Measurements from ENCODE around the gene CHODL. TPM values are rescaled to one million over a fixed set of nuclear protein-coding genes. Genes with fewer than 3 reads are reported as not detected.
A peak's percentile ranks its signal among the peaks of the same experiment; 100 is the strongest.

CHODL gene
- total RNA-seq (2014; rRNA removed; shearing (Covaris generic)): 4.2 and 5.5 TPM in 2 replicates

DNA sequence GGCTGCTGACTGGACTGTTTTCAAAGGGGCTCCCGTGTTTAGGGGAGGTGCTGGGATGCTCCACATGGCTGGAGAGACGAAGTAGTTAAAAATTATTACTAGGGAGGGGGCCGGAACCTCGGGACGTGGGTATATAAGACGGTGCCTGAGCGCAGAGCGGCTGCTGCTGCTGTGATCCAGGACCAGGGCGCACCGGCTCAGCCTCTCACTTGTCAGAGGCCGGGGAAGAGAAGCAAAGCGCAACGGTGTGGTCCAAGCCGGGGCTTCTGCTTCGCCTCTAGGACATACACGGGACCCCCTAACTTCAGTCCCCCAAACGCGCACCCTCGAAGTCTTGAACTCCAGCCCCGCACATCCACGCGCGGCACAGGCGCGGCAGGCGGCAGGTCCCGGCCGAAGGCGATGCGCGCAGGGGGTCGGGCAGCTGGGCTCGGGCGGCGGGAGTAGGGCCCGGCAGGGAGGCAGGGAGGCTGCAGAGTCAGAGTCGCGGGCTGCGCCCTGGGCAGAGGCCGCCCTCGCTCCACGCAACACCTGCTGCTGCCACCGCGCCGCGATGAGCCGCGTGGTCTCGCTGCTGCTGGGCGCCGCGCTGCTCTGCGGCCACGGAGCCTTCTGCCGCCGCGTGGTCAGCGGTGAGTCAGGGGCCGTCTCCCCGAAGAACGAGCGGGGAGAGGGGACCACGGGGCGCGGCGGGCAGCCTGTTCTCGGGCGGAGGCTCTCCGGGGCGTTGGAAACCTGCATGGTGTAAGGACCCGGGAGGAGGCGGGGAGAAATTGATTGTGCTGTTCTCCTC is at the start of gene CHODL:
Gene CHODL, plus strand, starts transcription at position 163 of the 793 bp plus-strand sequence. Its CDS starts 391 bp downstream, at position 554.
- in situ Hi-C loops (cut with HindIII; ENCODE audit: low sequenced_read_pairs): no loop called here
- DNase-seq (ENCODE audit: low spot score): peak; percentile 12

DNA sequence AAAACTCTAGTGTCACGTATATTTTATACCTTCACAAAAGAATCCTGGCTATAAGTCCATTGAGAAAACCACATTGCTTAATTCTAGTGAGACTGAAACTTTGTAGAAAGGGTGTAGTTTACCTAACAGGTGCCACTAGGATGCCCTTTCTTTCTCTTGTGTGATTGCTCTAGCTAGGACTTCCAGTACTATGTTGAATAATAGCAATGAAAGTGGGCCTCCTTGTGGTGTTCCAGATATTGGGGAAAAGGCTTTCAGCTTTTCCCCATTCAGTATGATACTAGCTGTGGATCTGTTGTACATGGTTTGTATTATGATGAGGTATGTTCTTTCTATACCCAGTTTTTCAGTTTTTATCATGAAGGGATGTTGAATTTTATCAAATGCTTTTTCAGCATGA is 39.7 kb upstream of the CHODL start:
- peak; percentile 2 for DNase-seq (ENCODE audit: low spot score)
- in situ Hi-C loops (cut with HindIII; ENCODE audit: low sequenced_read_pairs): no loop called here

GRCh38 chr21:18218331-18218730 is 26.3 kb upstream of the CHODL start:
- in situ Hi-C loops (cut with HindIII; ENCODE audit: low sequenced_read_pairs): no loop called here
- no peak for DNase-seq (ENCODE audit: low spot score)

- in situ Hi-C loops (cut with HindIII; ENCODE audit: low sequenced_read_pairs): no loop called here
Measured at GRCh38 chr21:18220498-18220897, 24.1 kb upstream of the CHODL start.

GRCh38 chr21:18222346-18222745 is 22.3 kb upstream of the CHODL start:
- in situ Hi-C loops (cut with HindIII; ENCODE audit: low sequenced_read_pairs): no loop called here
- DNase-seq (ENCODE audit: low spot score): no peak

More at GRCh38 chr21:18220498-18220897, 24.1 kb upstream of the CHODL start:
- DNase-seq (ENCODE audit: low spot score): no peak

- DNase-seq (ENCODE audit: low spot score): no peak
- in situ Hi-C loops (cut with HindIII; ENCODE audit: low sequenced_read_pairs): no loop called here
Measured at GRCh38 chr21:18228060-18228739, 16.4 kb upstream of the CHODL start.

GRCh38 chr21:18235545-18235944 is 9.1 kb upstream of the CHODL start:
- in situ Hi-C loops (cut with HindIII; ENCODE audit: low sequenced_read_pairs): no loop called here
- no peak for DNase-seq (ENCODE audit: low spot score)

GRCh38 chr21:18245464-18245967 is 883 bp downstream of the CHODL start:
- DNase-seq (ENCODE audit: low spot score): peak; percentile 69
- in situ Hi-C loops (cut with HindIII; ENCODE audit: low sequenced_read_pairs): no loop called here

DNA sequence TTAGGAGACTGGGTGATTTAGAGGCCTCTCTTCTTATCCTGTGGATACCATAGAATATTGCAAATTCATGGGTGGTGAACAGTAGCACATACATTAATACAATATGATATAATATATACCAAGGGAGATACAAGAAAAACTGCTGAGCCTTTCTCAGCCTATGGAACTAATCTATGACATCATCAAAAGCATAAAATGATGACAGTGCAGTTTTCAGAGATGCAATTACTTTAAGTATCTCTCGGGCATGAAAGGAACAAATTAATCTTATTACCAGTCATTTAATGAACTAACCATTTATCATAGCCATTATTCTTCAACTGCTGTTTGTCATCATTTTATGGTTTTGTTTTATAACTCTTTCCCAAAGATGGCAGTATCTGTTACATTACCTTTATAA is 3.5 kb downstream of the CHODL start:
- in situ Hi-C loops (cut with HindIII; ENCODE audit: low sequenced_read_pairs): no loop called here
- no peak for DNase-seq (ENCODE audit: low spot score)

GRCh38 chr21:18249672-18250071 is 5.0 kb downstream of the CHODL start:
- in situ Hi-C loops (cut with HindIII; ENCODE audit: low sequenced_read_pairs): no loop called here
- DNase-seq (ENCODE audit: low spot score): no peak

DNA sequence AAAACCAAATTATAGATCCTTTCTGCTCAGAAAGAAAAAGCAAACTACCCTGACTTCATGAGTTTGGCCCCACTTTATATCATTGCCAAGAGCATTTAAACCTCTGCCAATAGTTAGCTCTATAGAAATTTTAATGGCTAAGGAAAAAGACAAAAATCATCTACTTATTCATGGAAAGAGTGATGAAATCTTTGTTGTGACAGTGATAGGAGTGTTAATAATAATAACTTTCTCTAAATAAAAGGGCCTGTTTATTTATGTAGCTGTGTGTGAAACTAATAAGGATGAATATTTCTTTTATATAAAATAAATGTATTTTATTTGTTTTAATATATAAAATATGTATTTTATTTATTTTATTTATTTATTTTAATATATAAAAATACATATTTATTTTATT is 6.4 kb downstream of the CHODL start:
- DNase-seq (ENCODE audit: low spot score): no peak
- in situ Hi-C loops (cut with HindIII; ENCODE audit: low sequenced_read_pairs): no loop called here

DNA sequence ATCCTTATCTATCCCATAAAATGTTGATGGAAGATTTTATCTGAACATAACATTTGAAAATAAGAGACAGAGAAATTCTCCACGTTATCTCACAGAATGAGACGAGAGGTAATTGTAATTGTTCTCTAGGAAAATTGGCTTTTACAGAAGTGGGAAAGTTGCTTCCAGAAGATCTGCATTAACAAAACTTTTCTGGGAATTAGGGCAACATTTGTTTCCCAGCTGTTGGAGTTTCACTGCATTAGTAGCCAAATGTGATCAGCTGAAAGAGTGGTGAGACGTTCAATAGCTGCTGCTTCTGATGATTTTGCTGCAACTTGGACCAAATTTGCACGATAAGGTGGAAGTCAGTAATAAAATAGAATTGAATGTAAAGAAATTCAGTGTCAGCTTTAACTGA is 7.6 kb downstream of the CHODL start:
- in situ Hi-C loops (cut with HindIII; ENCODE audit: low sequenced_read_pairs): no loop called here
- DNase-seq (ENCODE audit: low spot score): no peak

GRCh38 chr21:18252680-18253079 is 8.0 kb downstream of the CHODL start:
- in situ Hi-C loops (cut with HindIII; ENCODE audit: low sequenced_read_pairs): no loop called here

DNA sequence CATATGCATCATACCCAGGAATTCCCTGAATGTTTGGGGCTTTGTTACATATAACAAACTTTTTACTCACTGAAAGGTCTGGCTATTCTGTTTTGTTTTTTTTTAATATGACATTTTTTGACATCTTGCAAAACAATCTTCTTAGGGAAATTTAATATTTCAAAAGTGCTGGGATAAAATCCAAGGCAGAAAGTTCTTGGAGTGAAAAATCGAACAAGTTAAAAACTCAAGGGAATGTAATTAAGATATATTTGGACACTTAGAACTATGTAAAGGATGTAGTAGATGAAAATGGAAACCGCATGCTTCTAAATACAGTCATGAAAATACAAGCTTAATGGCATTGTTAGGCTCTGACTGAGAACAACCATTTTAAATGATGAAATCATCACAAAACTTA is 8.6 kb downstream of the CHODL start:
- no peak for DNase-seq (ENCODE audit: low spot score)
- in situ Hi-C loops (cut with HindIII; ENCODE audit: low sequenced_read_pairs): no loop called here

More at GRCh38 chr21:18252680-18253079, 8.0 kb downstream of the CHODL start:
- DNase-seq (ENCODE audit: low spot score): no peak

- DNase-seq (ENCODE audit: low spot score): no peak
- in situ Hi-C loops (cut with HindIII; ENCODE audit: low sequenced_read_pairs): no loop called here
Measured at GRCh38 chr21:18253799-18254198, 9.2 kb downstream of the CHODL start.

GRCh38 chr21:18265944-18266343 is 21.3 kb downstream of the CHODL start:
- no peak for DNase-seq (ENCODE audit: low spot score)
- in situ Hi-C loops (cut with HindIII; ENCODE audit: low sequenced_read_pairs): no loop called here

DNA sequence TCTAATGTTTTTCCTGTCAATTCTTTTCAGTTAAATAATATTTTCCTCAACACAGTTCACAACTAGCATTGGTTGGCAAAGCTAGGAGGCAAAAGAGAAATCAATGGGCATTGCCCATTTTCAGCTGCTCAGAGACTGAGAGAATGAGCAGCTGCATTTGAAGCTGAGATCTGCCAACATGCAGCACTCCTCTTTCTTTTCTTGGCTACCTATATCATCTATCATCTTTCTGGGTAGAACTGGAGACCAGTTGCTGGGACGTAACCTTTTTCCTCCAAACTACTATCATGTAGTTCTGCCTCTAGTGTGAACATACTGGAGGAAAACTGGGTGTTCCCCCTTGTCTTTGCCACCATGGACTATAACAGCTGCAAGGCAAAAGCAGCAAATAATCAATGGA is 22.9 kb downstream of the CHODL start:
- in situ Hi-C loops (cut with HindIII; ENCODE audit: low sequenced_read_pairs): no loop called here
- DNase-seq (ENCODE audit: low spot score): no peak

GRCh38 chr21:18268906-18269305 is 24.3 kb downstream of the CHODL start:
- in situ Hi-C loops (cut with HindIII; ENCODE audit: low sequenced_read_pairs): no loop called here
- no peak for DNase-seq (ENCODE audit: low spot score)

GRCh38 chr21:18269856-18270255 is 25.2 kb downstream of the CHODL start:
- DNase-seq (ENCODE audit: low spot score): no peak
- in situ Hi-C loops (cut with HindIII; ENCODE audit: low sequenced_read_pairs): no loop called here

DNA sequence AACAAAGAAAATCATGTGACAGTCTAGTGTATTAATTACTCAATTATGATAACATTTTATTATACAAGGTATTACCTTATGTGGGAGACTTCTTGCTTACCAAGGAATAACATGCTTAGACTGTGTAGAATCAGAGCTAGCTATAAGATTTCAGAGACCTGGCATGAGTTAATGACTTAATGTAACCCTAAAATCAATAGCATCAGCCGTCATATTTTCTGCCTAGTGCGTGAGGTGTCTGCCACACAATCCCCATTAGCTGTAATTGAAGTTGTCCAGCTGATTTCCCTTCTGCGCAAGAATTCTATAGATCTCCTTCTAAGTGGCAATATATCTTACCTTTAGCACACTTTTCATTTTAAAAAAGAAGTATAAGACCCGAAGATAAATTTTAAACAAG is 28.8 kb downstream of the CHODL start:
- DNase-seq (ENCODE audit: low spot score): no peak
- in situ Hi-C loops (cut with HindIII; ENCODE audit: low sequenced_read_pairs): no loop called here
